ENCODE measurements around the gene TANGO2. TPM values are rescaled to one million over a fixed set of nuclear protein-coding genes. Genes with fewer than 3 reads are reported as not detected.

Gene TANGO2
- total RNA-seq, 1 experiment from 2014 or later: 14.6 TPM

- H3T11ph ChIP-seq (ENCODE audit: low read length): no peak overlapping the region
- no peak overlapping the region for H2AFZ ChIP-seq (ENCODE audit: low read length)
- no CpG with 5 or more reads among the region's 3 CpGs for WGBS (ENCODE audit: extremely low coverage, insufficient read length, low lambda C conversion rate)
- no peaks in the 10 kb centered on the region for H3K79me2 ChIP-seq (ENCODE audit: insufficient read depth, low read length)
- H3K4me1 ChIP-seq (ENCODE audit: insufficient read depth, low read length): no peaks in the 10 kb centered on the region
- H2BK12ac ChIP-seq (ENCODE audit: insufficient read length, low read depth, low read length): no peak overlapping the region
- no peak overlapping the region; the same call in 1 of the 2 replicates for H3K14ac ChIP-seq (ENCODE audit: insufficient read depth, low read length)
- H3K79me1 ChIP-seq (ENCODE audit: insufficient read depth, low read depth, low read length, poor library complexity, severe bottlenecking): no peaks in the 10 kb centered on the region
- H4K5ac ChIP-seq (ENCODE audit: insufficient read length, low read depth, low read length): no peak overlapping the region
- Mint-ChIP-seq H3K27ac (peak overlapping the region in 1 of 3 experiments; percentile 72; a peak in 1 of 7 replicates), H3K36me3 (ENCODE audit: insufficient read depth in 1 of 3, low read depth in 3 of 3) (peaks cover 0 to 3% (median 2%) of the 10 kb centered on the region in 3 experiments; a peak in 2 of 7 replicates), H3K4me3 (no peak overlapping the region), H3K9me3 (no peaks in the 10 kb centered on the region), H3K4me1 (no peaks in the 10 kb centered on the region), H3K27me3 (ENCODE audit: low read depth) (peaks cover 13% of the 10 kb centered on the region)
- DNase-seq: no peak
- TF ChIP-seq CTCF (conservative IDR thresholded peaks at IDR 0.05): no peak
- no peaks in the 10 kb centered on the region for H4K20me1 ChIP-seq (ENCODE audit: control insufficient read depth, insufficient read depth, insufficient read length)
- H3K23me2 ChIP-seq (ENCODE audit: insufficient read length, low read depth, low read length, poor library complexity, severe bottlenecking): no peaks in the 10 kb centered on the region
- no peak overlapping the region for H4K91ac ChIP-seq (ENCODE audit: insufficient read length, low read depth, low read length)
- no peak overlapping the region for H4K8ac ChIP-seq (replicated peaks; ENCODE audit: insufficient read length, low read depth, low read length)
- H2AK5ac ChIP-seq (ENCODE audit: insufficient read length, low read length): no peak overlapping the region
- H3K9me3 ChIP-seq (ENCODE audit: control insufficient read depth, low read depth, low read length): no peaks in the 10 kb centered on the region
- no peak overlapping the region for H3K27ac ChIP-seq (ENCODE audit: insufficient read length, low read depth, low read length)
- H3K18ac ChIP-seq (ENCODE audit: insufficient read length, low read depth, low read length): no peak overlapping the region
- H3K27me3 ChIP-seq (ENCODE audit: insufficient read depth, low read length): no peaks in the 10 kb centered on the region
- no peak overlapping the region for H3K9ac ChIP-seq (ENCODE audit: extremely low read depth, insufficient read length, low read length)
- no peak overlapping the region for H3K4me2 ChIP-seq (ENCODE audit: insufficient read depth, insufficient read length, low read length)
- H2BK120ac ChIP-seq (ENCODE audit: low read depth, low read length, poor library complexity, severe bottlenecking): no peak overlapping the region
- no peak overlapping the region for H3K23ac ChIP-seq (ENCODE audit: insufficient read length, low read depth, low read length)
- no peak overlapping the region for H3K4ac ChIP-seq (ENCODE audit: low read depth, low read length)
- H2BK20ac ChIP-seq (ENCODE audit: low read depth, low read length, poor library complexity, severe bottlenecking): no peak overlapping the region
- H3K56ac ChIP-seq (ENCODE audit: insufficient read length, low read depth, low read length): no peak overlapping the region
- no peak overlapping the region for H2BK5ac ChIP-seq (ENCODE audit: insufficient read length, low read length)
- H2BK15ac ChIP-seq (ENCODE audit: low read depth, low read length): no peak overlapping the region
Measured at GRCh38 chr22:20064140-20064480, 43.2 kb downstream of the TANGO2 start.
